Tibial nerve (tissue), 4 donors: ENCODE measurements around the gene FEM1C. TPM values are rescaled to one million over a fixed set of nuclear protein-coding genes. Genes with fewer than 3 reads are reported as not detected.
A peak's percentile ranks its signal among the peaks of the same experiment; 100 is the strongest.

Source experiments
- DNase-seq, 2 donors: peaks; one replicate each; pipeline ENCODE4 v3.0.0-alpha.2; 2019; ENCODE audit warnings: low spot score in 2 of 2
- H3K27ac ChIP-seq, 4 donors: fragments of 200-600 bp; sonication (generic) in 3 of 4; one replicate each; pipeline ENCODE4 v1.5.1; 2017 to 2019; ENCODE audit warnings: mild to moderate bottlenecking in 1 of 4
- H3K27me3 ChIP-seq, 2 donors: fragments of 200-600 bp; sonication (generic) in 1 of 2; one replicate each; pipeline versions ENCODE4 v1.5.1 to v1.6.0; 2017 to 2019
- H3K36me3 ChIP-seq, 3 donors: fragments of 200-600 bp; sonication (generic); one replicate each; pipeline ENCODE4 v1.5.1; 2018 to 2019
- H3K4me1 ChIP-seq, 4 donors: fragments of 200-600 bp; sonication (generic) in 3 of 4; one replicate each; pipeline ENCODE4 v1.5.1; 2017 to 2019
- H3K4me3 ChIP-seq, 4 donors: fragments of 200-600 bp; sonication (generic) in 3 of 4; one replicate each; pipeline ENCODE4 v1.5.1; 2017 to 2019; ENCODE audit warnings: mild to moderate bottlenecking in 1 of 4, moderate library complexity in 1 of 4
- H3K9me3 ChIP-seq, 4 donors: fragments of 200-600 bp; sonication (generic) in 3 of 4; one replicate each; pipeline ENCODE4 v1.5.1; 2017 to 2019
- CTCF ChIP-seq, 5 experiments: fragments of 200-600 bp in 3 of 5; fragments of 450-650 bp in 2 of 5; sonication (generic) in 3 of 5; IDR thresholded peaks; one replicate each; pipeline ENCODE4 v1.5.1; 2016 to 2019; ENCODE audit warnings: antibody characterized with exemption in 5 of 5, mild to moderate bottlenecking in 3 of 5, moderate library complexity in 2 of 5
- EP300 ChIP-seq, 2 donors: sonication (generic); formaldehyde crosslinking; IDR thresholded peaks; one replicate each; pipeline ENCODE4 v1.6.1; 2017; ENCODE audit warnings: antibody characterized with exemption in 2 of 2, mild to moderate bottlenecking in 1 of 2
- POLR2A ChIP-seq, 2 donors: fragments of 450-650 bp; IDR thresholded peaks; one replicate each; pipeline ENCODE4 v1.6.1; 2017; ENCODE audit warnings: antibody characterized with exemption in 2 of 2, mild to moderate bottlenecking in 2 of 2, moderate library complexity in 2 of 2
- WGBS, 2 donors: methylation state at CpG; one replicate each; pipeline ENCODE4 v1.1.5; 2018; 5-methylcytosine and 5-hydroxymethylcytosine counted together
- total RNA-seq, 4 donors: library from RNA; depleted of rRNA; stranded (reverse); fragments of >200 nt; gene quantifications; one replicate each; pipeline ENCODE4 v1.1.0, GENCODE V29; 2016

The FEM1C gene
- total RNA-seq, 4 donors from 2014 or later: 16.9 to 24.5 (median 20.3) TPM

- TF ChIP-seq EP300 (IDR thresholded peaks at IDR 0.05) (no peak), CTCF (IDR thresholded peaks at IDR 0.05) (no peak), POLR2A (IDR thresholded peaks at IDR 0.05) (no peak)
- Histone ChIP-seq H3K36me3 (peaks cover 0 to 16% (median 0%) of the 10 kb centered on the region in 3 donors), H3K9me3 (no peaks in the 10 kb centered on the region), H3K4me3 (no peak overlapping the region), H3K4me1 (peaks cover 0 to 22% (median 0%) of the 10 kb centered on the region in 4 donors), H3K27me3 (no peaks in the 10 kb centered on the region), H3K27ac (peak overlapping the region in 1 of 4 donors; percentile 86)
- DNase-seq: no peak
- 78 to 81% methylated on average over 2 of the region's 2 CpGs for WGBS, 2 donors
These were observed 28.6 kb upstream of the FEM1C start for GRCh38 chr5:115573133-115573532.

- Histone ChIP-seq H3K27me3 (no peaks in the 10 kb centered on the region), H3K9me3 (no peaks in the 10 kb centered on the region), H3K4me3 (no peak overlapping the region), H3K4me1 (peaks cover 0 to 22% (median 0%) of the 10 kb centered on the region in 4 donors), H3K27ac (peak overlapping the region in 3 of 4 donors; percentile 28 to 86 (median 76)), H3K36me3 (peaks cover 0 to 3% (median 0%) of the 10 kb centered on the region in 3 donors)
- TF ChIP-seq POLR2A (IDR thresholded peaks at IDR 0.05) (no peak), EP300 (IDR thresholded peaks at IDR 0.05) (peak in 1 of 2 donors; percentile 43), CTCF (IDR thresholded peaks at IDR 0.05) (peak in 2 of 5 experiments; percentile 33 to 44)
- DNase-seq: no peak
- WGBS, 2 donors: 42 to 45% methylated on average over 5 of the region's 5 CpGs
These were observed 26.9 kb upstream of the FEM1C start for GRCh38 chr5:115571441-115571878.

DNA sequence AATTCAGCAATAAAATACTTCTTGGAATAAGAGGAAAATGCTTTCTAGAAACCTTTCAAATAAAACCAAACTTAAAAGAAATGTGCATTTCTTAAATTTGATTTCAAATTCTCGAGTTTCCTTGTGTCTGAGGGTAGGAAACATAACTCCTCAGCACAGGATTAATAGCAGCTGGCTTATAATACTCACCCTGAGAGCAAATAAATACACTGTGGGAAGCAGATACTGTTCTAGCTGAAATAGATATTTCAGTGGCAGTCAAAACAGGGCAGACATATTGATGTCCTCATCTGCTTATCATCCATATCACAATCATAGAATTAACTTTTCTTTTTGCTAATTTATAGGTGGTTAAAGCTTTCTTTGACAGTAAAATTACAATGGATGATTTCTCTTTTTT is 24.1 kb upstream of the FEM1C start:
- no peaks in the 10 kb centered on the region for H3K36me3 ChIP-seq
- no peak overlapping the region for H3K4me3 ChIP-seq
- no peak overlapping the region for H3K27ac ChIP-seq
- no peaks in the 10 kb centered on the region for H3K27me3 ChIP-seq
- peaks cover 0 to 22% (median 0%) of the 10 kb centered on the region in 4 donors for H3K4me1 ChIP-seq
- WGBS, 2 donors: 85 to 93% methylated on average over 1 of the region's 1 CpG
- no peaks in the 10 kb centered on the region for H3K9me3 ChIP-seq
- no peak for TF ChIP-seq CTCF (IDR thresholded peaks at IDR 0.05)
- TF ChIP-seq EP300 (IDR thresholded peaks at IDR 0.05): no peak
- no peak for TF ChIP-seq POLR2A (IDR thresholded peaks at IDR 0.05)
- no peak for DNase-seq

DNA sequence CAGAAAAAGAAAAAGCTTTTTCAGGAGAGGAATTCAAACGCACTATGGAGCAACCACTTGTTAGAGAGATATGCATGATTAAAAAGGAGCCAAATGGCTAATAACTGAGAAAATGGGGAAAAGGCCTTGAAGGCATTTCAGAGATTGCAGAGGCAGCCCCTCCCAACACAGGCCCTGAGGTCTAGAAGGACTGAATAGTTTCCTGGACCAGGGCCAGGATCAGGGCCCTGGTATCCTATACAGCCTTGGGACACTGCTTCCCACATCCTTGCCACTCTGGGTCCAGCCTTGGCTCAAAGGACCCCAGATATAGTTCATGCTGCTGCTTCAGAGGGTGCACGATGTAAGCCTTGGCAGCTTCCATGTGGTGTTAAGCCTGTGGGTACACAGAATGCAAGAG is 20.7 kb upstream of the FEM1C start:
- TF ChIP-seq CTCF (IDR thresholded peaks at IDR 0.05) (no peak), POLR2A (IDR thresholded peaks at IDR 0.05) (no peak), EP300 (IDR thresholded peaks at IDR 0.05) (no peak)
- WGBS, 2 donors: 64 to 70% methylated on average over 2 of the region's 2 CpGs
- no peaks in the 10 kb centered on the region for H3K36me3 ChIP-seq

DNA sequence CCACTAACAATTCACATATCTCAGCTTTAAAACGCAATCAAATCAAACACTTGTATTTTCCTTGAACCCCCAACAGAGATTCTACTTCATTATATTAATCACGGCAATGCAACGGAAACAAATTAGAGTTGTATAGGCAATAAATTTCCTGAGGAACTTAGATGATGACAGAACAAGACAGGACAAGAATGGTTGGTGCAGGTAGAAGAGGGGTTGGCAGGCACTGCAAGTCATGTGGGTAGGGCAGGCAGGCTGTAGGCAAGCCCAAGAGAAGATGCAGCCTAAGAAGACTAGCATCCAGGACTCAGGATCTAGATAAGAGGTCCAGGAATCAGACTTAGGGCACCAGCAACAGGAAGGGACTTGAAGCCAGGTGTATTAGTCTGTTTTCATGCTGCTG is 16.6 kb upstream of the FEM1C start:
- Histone ChIP-seq H3K27me3 (no peaks in the 10 kb centered on the region), H3K36me3 (no peaks in the 10 kb centered on the region), H3K9me3 (no peaks in the 10 kb centered on the region), H3K27ac (no peak overlapping the region), H3K4me1 (no peaks in the 10 kb centered on the region), H3K4me3 (no peak overlapping the region)
- TF ChIP-seq CTCF (IDR thresholded peaks at IDR 0.05): no peak
- no peak for TF ChIP-seq POLR2A (IDR thresholded peaks at IDR 0.05)
- TF ChIP-seq EP300 (IDR thresholded peaks at IDR 0.05): no peak
- DNase-seq: no peak
- 91 to 94% methylated on average over 3 of the region's 3 CpGs for WGBS, 2 donors

More for the DNA sequence above, 20.7 kb upstream of the FEM1C start:
- no peaks in the 10 kb centered on the region for H3K4me1 ChIP-seq
- H3K9me3 ChIP-seq: no peaks in the 10 kb centered on the region
- H3K27ac ChIP-seq: no peak overlapping the region
- H3K27me3 ChIP-seq: no peaks in the 10 kb centered on the region
- H3K4me3 ChIP-seq: no peak overlapping the region
- DNase-seq: no peak
